Neural cell (in vitro differentiated cells): Measurements from ENCODE around the gene PRDM15.

Source experiments
- CTCF ChIP-seq: fragments of 450-650 bp; IDR thresholded peaks from 2 replicates; pipeline ENCODE4 v1.5.1; 2014; ENCODE audit warnings: antibody characterized with exemption, mild to moderate bottlenecking, moderate library complexity; ENCODE audit not compliant: poor library complexity, severe bottlenecking
- EP300 ChIP-seq: fragments of 450-650 bp; conservative IDR thresholded peaks from 2 replicates; pipeline ENCODE4 v1.6.1; 2014; ENCODE audit warnings: antibody characterized with exemption, mild to moderate bottlenecking, moderate library complexity; ENCODE audit not compliant: poor library complexity, severe bottlenecking
- EZH2 ChIP-seq: fragments of 200-600, 300-800 bp; shearing (Covaris generic), sonication (generic); IDR thresholded peaks from 2 replicates; pipeline ENCODE4 v1.6.1; 2014; ENCODE audit warnings: antibody characterized with exemption, low read length, borderline replicate concordance, mild to moderate bottlenecking; ENCODE audit not compliant: insufficient read depth, poor library complexity, severe bottlenecking
- MXI1 ChIP-seq: fragments of 450-650 bp; conservative IDR thresholded peaks from 2 replicates; pipeline ENCODE4 v1.6.1; 2014; ENCODE audit warnings: antibody characterized with exemption, mild to moderate bottlenecking; ENCODE audit not compliant: poor library complexity, severe bottlenecking
- POLR2AphosphoS5 ChIP-seq: IDR thresholded peaks from 2 replicates; pipeline ENCODE4 v1.6.1; 2012
- RAD21 ChIP-seq: fragments of 450-650 bp; conservative IDR thresholded peaks from 2 replicates; pipeline ENCODE4 v1.6.1; 2014; ENCODE audit warnings: antibody characterized with exemption, mild to moderate bottlenecking, moderate library complexity
- REST ChIP-seq: IDR thresholded peaks from 2 replicates; pipeline ENCODE4 v1.6.1; 2012; ENCODE audit warnings: borderline replicate concordance
- SMC3 ChIP-seq: fragments of 450-650 bp; conservative IDR thresholded peaks from 2 replicates; pipeline ENCODE4 v1.6.1; 2014; ENCODE audit warnings: antibody characterized with exemption, mild to moderate bottlenecking, moderate library complexity; ENCODE audit not compliant: poor library complexity
- TAF1 ChIP-seq: IDR thresholded peaks from 2 replicates; pipeline ENCODE4 v1.6.1; 2012; ENCODE audit warnings: low read depth

GRCh38 chr21:41821081-41821755 is 57.9 kb downstream of the PRDM15 start:
- TF ChIP-seq CTCF (no peak), MXI1 (no peak), EP300 (no peak), TAF1 (no peak), SMC3 (no peak), POLR2AphosphoS5 (no peak), REST (no peak), EZH2 (no peak), RAD21 (no peak)
